PC-9 (cell line): ENCODE data around the gene HTR1B. TPM values are rescaled to one million over a fixed set of nuclear protein-coding genes. Genes with fewer than 3 reads are reported as not detected.

Experiments
- BruUV-seq: library from RNA; stranded (reverse); fragments of 400-500 nt; replicated peaks from 2 replicates; lab custom pipeline; 2021; lab: Mats Ljungman, UMichigan
- CTCF ChIA-PET: fragments of 300-600 bp; sonication (Branson Sonifier 250); formaldehyde crosslinking; loops from one replicate; lab custom pipeline; 2022; ENCODE audit warnings: antibody characterized with exemption; lab: Charles Lee
- POLR2A ChIA-PET: fragments of 300-600 bp; sonication (Branson Sonifier 250); formaldehyde crosslinking; loops from one replicate; lab custom pipeline; 2022; ENCODE audit warnings: antibody characterized with exemption; ENCODE audit not compliant: unreplicated experiment; lab: Charles Lee
- DNase-seq, 2 experiments: peaks; one replicate each; pipeline versions ENCODE4 v3.0.0 to v3.0.0-alpha.2; 2015 to 2022; ENCODE audit warnings: mixed read lengths in 1 of 2
- H2AFZ ChIP-seq: fragments of 200-600 bp; sonication (generic); 2 replicates; pipeline ENCODE4 v1.8.1; 2017; ENCODE audit warnings: antibody characterized with exemption
- H3F3A ChIP-seq: fragments of 200-600 bp; sonication (generic); 2 replicates; pipeline ENCODE4 v1.8.1; 2017; ENCODE audit warnings: antibody characterized with exemption, mild to moderate bottlenecking, low read depth; ENCODE audit not compliant: insufficient read depth
- H3K27ac ChIP-seq: fragments of 200-600 bp; sonication (generic); 2 replicates; pipeline ENCODE4 v1.6.1; 2016; ENCODE audit warnings: mixed run types
- H3K27me3 ChIP-seq: fragments of 200-600 bp; sonication (generic); 2 replicates; pipeline ENCODE4 v1.6.1; 2016; ENCODE audit warnings: low read depth, mixed run types; ENCODE audit not compliant: insufficient read depth
- H3K36me3 ChIP-seq: fragments of 200-600 bp; sonication (generic); 2 replicates; pipeline ENCODE4 v1.6.1; 2016; ENCODE audit warnings: low read depth, mixed run types
- H3K4me1 ChIP-seq: fragments of 200-600 bp; sonication (generic); replicated peaks from 2 replicates; pipeline ENCODE4 v1.6.1; 2016; ENCODE audit warnings: mixed run types; ENCODE audit not compliant: insufficient read depth
- H3K4me2 ChIP-seq: fragments of 200-600 bp; sonication (generic); 2 replicates; pipeline ENCODE4 v1.6.1; 2017; ENCODE audit warnings: mixed run types
- H3K4me3 ChIP-seq: fragments of 200-600 bp; sonication (generic); 2 replicates; pipeline ENCODE4 v1.6.1; 2016; ENCODE audit warnings: mixed run types
- H3K79me2 ChIP-seq: fragments of 200-600 bp; sonication (generic); 2 replicates; pipeline ENCODE4 v1.6.1; 2017; ENCODE audit warnings: low read depth, mixed run types
- H3K9me2 ChIP-seq: fragments of 200-600 bp; sonication (generic); 2 replicates; pipeline ENCODE4 v1.8.1; 2017; ENCODE audit warnings: mild to moderate bottlenecking; ENCODE audit not compliant: insufficient read depth
- H3K9me3 ChIP-seq: fragments of 200-600 bp; sonication (generic); 2 replicates; pipeline ENCODE4 v1.8.1; 2016; ENCODE audit warnings: low read depth; ENCODE audit not compliant: insufficient read depth
- H4K20me1 ChIP-seq: fragments of 200-600 bp; sonication (generic); 2 replicates; pipeline ENCODE4 v1.8.1; 2017; ENCODE audit not compliant: insufficient read depth
- CTCF ChIP-seq: fragments of 200-600 bp; sonication (generic); conservative IDR thresholded peaks from 2 replicates; pipeline ENCODE4 v1.6.1; 2017; ENCODE audit warnings: mixed run types, antibody characterized with exemption, mild to moderate bottlenecking, moderate library complexity
- EZH2 ChIP-seq: fragments of 200-600 bp; sonication (generic); IDR thresholded peaks from 2 replicates; pipeline ENCODE4 v1.8.0; 2017; ENCODE audit warnings: antibody characterized with exemption, low read depth
- intact Hi-C: fragments of 100-400 bp; cut with micrococcal nuclease; formaldehyde crosslinking; loops from one replicate; pipeline ENCODE4 v1.10.0; 2022; ENCODE audit not compliant: unreplicated experiment
- total RNA-seq: library from RNA; stranded (reverse); gene quantifications from 2 replicates; pipeline ENCODE4 v1.2.3, GENCODE V29; 2021

HTR1B gene
- total RNA-seq, 1 experiment from 2014 or later: not detected

- no peaks in the 10 kb centered on the region for H3K27me3 ChIP-seq
- POLR2A ChIA-PET: no interaction called here
- CTCF ChIA-PET: no interaction called here
- H4K20me1 ChIP-seq: no peaks in the 10 kb centered on the region
- no peaks in the 10 kb centered on the region for H3K9me2 ChIP-seq
- no peaks in the 10 kb centered on the region for H3F3A ChIP-seq
- no peak overlapping the region for H3K4me2 ChIP-seq
- H3K4me1 ChIP-seq: no peaks in the 10 kb centered on the region
- DNase-seq: no peak
- no peak overlapping the region for H3K4me3 ChIP-seq
- BruUV-seq: no TSS peak
- H2AFZ ChIP-seq: no peak overlapping the region
- intact Hi-C loops: no loop called here
- H3K9me3 ChIP-seq: no peaks in the 10 kb centered on the region
- no peak for TF ChIP-seq EZH2
- TF ChIP-seq CTCF: no peak
- H3K79me2 ChIP-seq: no peaks in the 10 kb centered on the region
- no peaks in the 10 kb centered on the region for H3K36me3 ChIP-seq
- H3K27ac ChIP-seq: no peak overlapping the region
Measured at GRCh38 chr6:77448546-77448945, 14.7 kb downstream of the HTR1B start.

GRCh38 chr6:77447254-77447653, 16.0 kb downstream of the HTR1B start:
- Histone ChIP-seq H3K27me3 (no peaks in the 10 kb centered on the region), H2AFZ (no peak overlapping the region)
- BruUV-seq: no TSS peak

GRCh38 chr6:77446249-77446648, 17.0 kb downstream of the HTR1B start:
- intact Hi-C loops: no loop called here
- Histone ChIP-seq H2AFZ (no peak overlapping the region), H3K4me3 (no peak overlapping the region), H3K4me1 (no peaks in the 10 kb centered on the region), H3K4me2 (no peak overlapping the region), H3K27ac (no peak overlapping the region), H3K27me3 (no peaks in the 10 kb centered on the region), H3K9me3 (no peaks in the 10 kb centered on the region), H3K9me2 (no peaks in the 10 kb centered on the region), H4K20me1 (no peaks in the 10 kb centered on the region), H3K36me3 (no peaks in the 10 kb centered on the region), H3K79me2 (no peaks in the 10 kb centered on the region), H3F3A (no peaks in the 10 kb centered on the region)
- DNase-seq: no peak
- TF ChIP-seq CTCF (no peak), EZH2 (no peak)
- CTCF ChIA-PET: interaction anchor here (0.5 kb wide), 1 partner anchor 1883 kb away, joined by 5 read pairs; no protein-coding TSS in a partner anchor
- no TSS peak for BruUV-seq
- POLR2A ChIA-PET: no interaction called here

More at GRCh38 chr6:77447254-77447653, 16.0 kb downstream of the HTR1B start:
- DNase-seq: no peak
- no peaks in the 10 kb centered on the region for H3K9me2 ChIP-seq
- no peaks in the 10 kb centered on the region for H3K9me3 ChIP-seq
- no peaks in the 10 kb centered on the region for H4K20me1 ChIP-seq
- no peaks in the 10 kb centered on the region for H3F3A ChIP-seq
- H3K27ac ChIP-seq: no peak overlapping the region
- H3K4me2 ChIP-seq: no peak overlapping the region
- H3K36me3 ChIP-seq: no peaks in the 10 kb centered on the region
- H3K4me3 ChIP-seq: no peak overlapping the region
- TF ChIP-seq EZH2 (no peak), CTCF (no peak)
- POLR2A ChIA-PET: no interaction called here
- CTCF ChIA-PET: no interaction called here
- intact Hi-C loops: no loop called here
- no peaks in the 10 kb centered on the region for H3K79me2 ChIP-seq
- no peaks in the 10 kb centered on the region for H3K4me1 ChIP-seq
